Endothelial cell (in vitro differentiated cells): Measurements from ENCODE around the gene IRF1. TPM values are rescaled to one million over a fixed set of nuclear protein-coding genes. Genes with fewer than 3 reads are reported as not detected.

Experiments
- DNase-seq: peaks from one replicate; pipeline ENCODE4 v3.0.0; 2021; ENCODE audit warnings: low spot score
- H3K27ac Mint-ChIP-seq: one replicate; pipeline ENCODE4 v1.8.0; 2021; ENCODE audit warnings: mixed read lengths, inconsistent platforms; ENCODE audit not compliant: unreplicated experiment
- H3K27me3 Mint-ChIP-seq: one replicate; pipeline ENCODE4 v1.8.0; 2021; ENCODE audit warnings: mild to moderate bottlenecking, moderate library complexity, mixed read lengths, inconsistent platforms; ENCODE audit not compliant: unreplicated experiment
- H3K36me3 Mint-ChIP-seq: one replicate; pipeline ENCODE4 v1.8.0; 2021; ENCODE audit warnings: mild to moderate bottlenecking, low read depth, mixed read lengths, inconsistent platforms; ENCODE audit not compliant: unreplicated experiment
- H3K4me1 Mint-ChIP-seq: one replicate; pipeline ENCODE4 v1.8.0; 2021; ENCODE audit warnings: mild to moderate bottlenecking, mixed read lengths, inconsistent platforms; ENCODE audit not compliant: unreplicated experiment
- H3K4me3 Mint-ChIP-seq: one replicate; pipeline ENCODE4 v1.8.0; 2021; ENCODE audit warnings: mild to moderate bottlenecking, mixed read lengths, inconsistent platforms; ENCODE audit not compliant: unreplicated experiment
- H3K9me3 Mint-ChIP-seq: one replicate; pipeline ENCODE4 v1.8.0; 2021; ENCODE audit warnings: mixed read lengths, inconsistent platforms; ENCODE audit not compliant: unreplicated experiment
- CTCF ChIP-seq: fragments of 200-600 bp; sonication (generic); IDR thresholded peaks from one replicate; pipeline ENCODE4 v1.5.0; 2021; ENCODE audit warnings: antibody characterized with exemption; ENCODE audit not compliant: unreplicated experiment
- total RNA-seq: library from RNA; stranded (reverse); fragmentation: NEBNext Ultra II Directional; extraction: Animal tissue kit (Norgen Biotek cat#: 25700); gene quantifications from one replicate; pipeline ENCODE4 v1.2.1, GENCODE V29; 2021; ENCODE audit not compliant: unreplicated experiment

The IRF1 gene
- total RNA-seq, 1 donor from 2014 or later = 7.1 TPM

- H3K4me3 Mint-ChIP-seq = no peak overlapping the region
- no peak for DNase-seq
- peaks cover 3% of the 10 kb centered on the region for H3K27me3 Mint-ChIP-seq
- peaks cover 23% of the 10 kb centered on the region for H3K4me1 Mint-ChIP-seq
- H3K36me3 Mint-ChIP-seq = no peaks in the 10 kb centered on the region
- no peak for TF ChIP-seq CTCF
- H3K27ac Mint-ChIP-seq = no peak overlapping the region
- no peaks in the 10 kb centered on the region for H3K9me3 Mint-ChIP-seq
These were observed 39.2 kb downstream of the IRF1 start for GRCh38 chr5:132451387-132451786.

GRCh38 chr5:132449060-132449459 is 41.5 kb downstream of the IRF1 start:
- Mint-ChIP-seq H3K4me3 (no peak overlapping the region), H3K36me3 (no peaks in the 10 kb centered on the region), H3K9me3 (peaks cover 6% of the 10 kb centered on the region), H3K27ac (no peak overlapping the region), H3K4me1 (peaks cover 10% of the 10 kb centered on the region), H3K27me3 (peaks cover 2% of the 10 kb centered on the region)
- no peak for TF ChIP-seq CTCF
- DNase-seq = no peak

- Mint-ChIP-seq H3K27me3 (peaks cover under 1% of the 10 kb centered on the region), H3K36me3 (no peaks in the 10 kb centered on the region), H3K27ac (no peak overlapping the region), H3K9me3 (peaks cover 6% of the 10 kb centered on the region), H3K4me1 (peaks cover 5% of the 10 kb centered on the region), H3K4me3 (no peak overlapping the region)
- no peak for TF ChIP-seq CTCF
- no peak for DNase-seq
These were observed 43.4 kb downstream of the IRF1 start for GRCh38 chr5:132447196-132447595.

GRCh38 chr5:132446621-132447020 is 44.0 kb downstream of the IRF1 start:
- Mint-ChIP-seq H3K36me3 (no peaks in the 10 kb centered on the region), H3K27ac (no peak overlapping the region), H3K4me3 (no peak overlapping the region), H3K27me3 (no peaks in the 10 kb centered on the region), H3K4me1 (peaks cover 5% of the 10 kb centered on the region), H3K9me3 (peaks cover 6% of the 10 kb centered on the region)
- TF ChIP-seq CTCF = no peak
- DNase-seq = no peak

GRCh38 chr5:132445930-132446329 is 44.6 kb downstream of the IRF1 start:
- peaks cover 5% of the 10 kb centered on the region for H3K4me1 Mint-ChIP-seq
- H3K27me3 Mint-ChIP-seq = no peaks in the 10 kb centered on the region
- H3K4me3 Mint-ChIP-seq = no peak overlapping the region
- no peak overlapping the region for H3K27ac Mint-ChIP-seq
- TF ChIP-seq CTCF = no peak
- H3K9me3 Mint-ChIP-seq = peaks cover 6% of the 10 kb centered on the region
- H3K36me3 Mint-ChIP-seq = no peaks in the 10 kb centered on the region
- no peak for DNase-seq
